LNCAP (cell line): Measurements from ENCODE around the gene CMA1.
A peak's percentile ranks its signal among the peaks of the same experiment; 100 is the strongest.

Experiments used
- TF ChIP-seq, protein P1 (sequence below): fragments of 450-650 bp; IDR thresholded peaks from 2 replicates; pipeline ENCODE4 v1.5.1; 2017; ENCODE audit warnings: mild to moderate bottlenecking

Gene CMA1

DNA sequence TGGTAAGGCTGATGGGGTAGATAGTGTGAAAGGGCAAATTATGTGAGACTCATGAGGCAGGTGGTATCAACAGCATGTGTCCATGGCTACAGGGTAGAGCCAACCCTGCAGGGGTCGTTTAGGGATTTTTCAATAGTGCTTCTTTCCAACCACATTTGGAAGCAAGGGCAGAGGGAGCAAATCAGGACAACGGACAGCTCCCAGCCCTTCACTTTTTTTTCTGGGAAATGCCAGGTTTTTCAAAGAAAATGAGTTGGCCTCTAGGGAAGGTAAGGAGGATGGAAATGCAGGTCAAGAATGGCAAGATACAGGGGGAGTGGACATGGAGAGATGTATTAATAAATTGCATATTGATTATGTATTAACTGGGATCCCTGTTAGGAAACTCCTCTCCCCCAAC, 4.9 kb upstream of the CMA1 start:
- TF ChIP-seq, protein P1, sequence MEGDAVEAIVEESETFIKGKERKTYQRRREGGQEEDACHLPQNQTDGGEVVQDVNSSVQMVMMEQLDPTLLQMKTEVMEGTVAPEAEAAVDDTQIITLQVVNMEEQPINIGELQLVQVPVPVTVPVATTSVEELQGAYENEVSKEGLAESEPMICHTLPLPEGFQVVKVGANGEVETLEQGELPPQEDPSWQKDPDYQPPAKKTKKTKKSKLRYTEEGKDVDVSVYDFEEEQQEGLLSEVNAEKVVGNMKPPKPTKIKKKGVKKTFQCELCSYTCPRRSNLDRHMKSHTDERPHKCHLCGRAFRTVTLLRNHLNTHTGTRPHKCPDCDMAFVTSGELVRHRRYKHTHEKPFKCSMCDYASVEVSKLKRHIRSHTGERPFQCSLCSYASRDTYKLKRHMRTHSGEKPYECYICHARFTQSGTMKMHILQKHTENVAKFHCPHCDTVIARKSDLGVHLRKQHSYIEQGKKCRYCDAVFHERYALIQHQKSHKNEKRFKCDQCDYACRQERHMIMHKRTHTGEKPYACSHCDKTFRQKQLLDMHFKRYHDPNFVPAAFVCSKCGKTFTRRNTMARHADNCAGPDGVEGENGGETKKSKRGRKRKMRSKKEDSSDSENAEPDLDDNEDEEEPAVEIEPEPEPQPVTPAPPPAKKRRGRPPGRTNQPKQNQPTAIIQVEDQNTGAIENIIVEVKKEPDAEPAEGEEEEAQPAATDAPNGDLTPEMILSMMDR, result no peak

DNA sequence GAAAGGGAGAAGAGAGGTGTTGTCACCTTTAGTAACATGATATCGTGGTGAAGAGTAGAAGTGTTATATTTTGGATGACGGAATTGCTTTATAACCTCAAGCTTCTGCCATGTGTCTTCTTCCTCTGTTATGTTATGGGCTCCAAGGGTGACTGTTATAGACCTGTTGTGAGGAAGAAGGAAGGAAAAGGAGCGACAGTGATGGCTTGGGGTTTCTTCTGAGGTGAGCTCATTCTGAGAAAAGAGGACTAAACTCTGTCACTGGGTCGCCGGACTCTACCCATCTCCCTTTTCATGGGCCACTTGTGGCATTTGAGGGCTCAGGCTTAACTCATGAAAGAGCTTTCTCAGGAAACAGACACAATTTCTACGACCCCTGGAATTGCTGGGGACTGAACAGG, 1.6 kb downstream of the CMA1 start:
- TF ChIP-seq, protein P1, result no peak

DNA sequence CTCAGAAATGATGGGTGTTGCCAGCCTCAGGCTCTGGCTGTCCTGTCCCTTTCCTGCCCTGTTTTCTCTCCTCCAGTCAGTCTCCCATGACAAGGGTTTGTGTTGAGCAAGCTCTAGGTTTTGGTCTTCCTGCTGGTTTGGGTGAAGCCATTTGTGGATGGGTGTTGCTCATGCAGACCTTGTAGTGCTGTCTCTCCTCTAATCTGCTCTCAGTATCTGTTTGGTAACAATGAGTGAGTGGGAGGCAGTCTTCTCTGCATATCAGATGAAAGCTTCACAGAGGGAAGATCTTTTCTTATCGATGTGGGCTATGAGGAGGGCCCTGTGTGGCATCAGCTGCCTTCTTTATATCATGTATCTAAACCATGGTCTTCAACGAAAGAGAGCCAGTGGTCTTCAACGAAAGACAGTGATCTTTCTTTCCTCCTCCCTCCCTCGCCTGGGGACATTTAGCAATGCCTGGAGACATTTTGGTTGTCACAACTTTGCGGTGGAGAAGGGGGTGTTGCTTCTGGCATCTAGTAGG, 3.6 kb downstream of the CMA1 start:
- TF ChIP-seq, protein P1, result no peak

DNA sequence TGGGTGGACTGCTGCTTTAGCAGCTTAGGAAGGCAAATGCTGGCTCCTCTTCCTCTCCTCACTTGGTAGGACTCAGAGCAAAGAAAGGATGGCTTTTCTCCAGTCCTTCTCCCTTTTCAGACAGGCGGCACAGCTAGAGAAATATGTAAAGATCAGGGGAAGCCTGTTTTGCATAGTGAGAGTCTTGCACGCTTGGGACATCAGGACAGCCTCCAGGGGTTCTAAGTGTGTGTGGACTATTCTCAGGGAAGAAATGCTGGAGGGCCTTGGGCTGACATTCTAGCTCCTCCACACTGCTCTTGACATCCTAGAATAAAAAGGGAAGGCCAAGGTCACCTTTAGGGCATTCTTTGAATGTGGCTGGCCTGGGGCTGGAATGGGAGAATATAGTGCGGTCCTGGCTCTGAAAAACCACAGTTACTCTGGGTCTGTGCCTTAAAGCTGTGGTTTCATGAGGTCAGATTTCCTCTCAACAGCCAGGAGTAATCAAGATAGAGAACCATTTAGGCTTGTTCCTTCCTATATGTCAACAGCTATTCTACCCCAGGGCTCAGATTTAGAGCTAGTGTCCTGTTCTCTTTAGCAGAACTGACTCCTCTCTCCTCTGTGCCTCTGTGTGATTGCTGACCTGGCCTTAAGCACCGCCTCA, 24.3 kb downstream of the CMA1 start:
- TF ChIP-seq, protein P1, result no peak

DNA sequence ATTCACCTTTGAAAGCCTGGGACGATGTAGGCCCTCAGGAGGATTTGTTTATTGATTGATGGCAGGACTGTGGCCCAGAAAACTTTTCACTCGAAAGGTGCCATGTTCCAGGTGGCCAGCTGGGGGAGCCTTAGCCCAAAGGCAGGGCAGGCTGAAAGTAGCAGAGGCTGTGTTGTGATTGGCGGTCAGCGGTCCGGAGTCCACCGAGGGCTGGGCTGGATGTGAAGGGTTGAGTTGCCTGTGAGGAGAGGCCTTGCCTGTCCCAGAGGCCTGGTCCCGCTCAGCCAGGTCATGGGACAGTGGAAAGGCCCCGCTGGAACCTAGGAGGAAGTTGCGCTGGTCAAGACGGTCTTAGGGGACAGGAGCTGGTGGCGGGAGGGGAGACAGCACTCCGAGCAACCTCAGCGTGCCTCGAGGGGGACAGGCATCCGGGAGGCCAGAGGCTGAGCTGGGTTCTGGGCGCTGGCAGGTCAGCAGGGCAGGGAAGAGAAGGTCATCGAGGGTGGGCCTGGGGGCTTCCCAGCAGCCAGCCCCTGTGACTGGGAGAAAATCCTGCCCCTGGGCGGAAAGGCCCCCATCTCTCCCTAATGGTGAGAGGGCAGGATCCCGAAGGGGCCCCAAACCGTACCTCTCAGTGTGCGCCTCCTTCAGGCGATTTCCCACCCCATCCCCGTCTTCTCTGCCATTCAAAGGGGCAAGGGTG, 26.3 kb downstream of the CMA1 start:
- TF ChIP-seq, protein P1, result peak; percentile 80

DNA sequence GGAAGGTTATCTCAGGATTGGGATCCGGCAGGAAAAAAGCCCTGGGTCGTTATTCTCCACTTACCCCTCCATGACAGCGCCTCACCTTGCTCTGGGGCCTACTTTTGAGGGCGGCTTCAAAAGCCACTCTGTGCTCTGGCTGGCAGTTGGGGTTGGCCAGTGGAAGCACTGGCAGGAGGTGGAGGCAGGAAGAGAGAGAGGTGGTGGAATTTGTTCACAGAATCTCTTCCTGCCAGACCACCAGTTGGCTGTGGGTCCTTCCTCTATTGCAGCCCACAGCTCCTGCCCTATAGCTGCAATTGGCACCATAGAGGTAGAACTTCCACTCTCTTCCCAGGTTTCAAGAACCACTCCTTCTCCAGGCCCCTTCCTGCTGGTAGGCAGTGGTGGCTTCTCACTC, 32.8 kb downstream of the CMA1 start:
- TF ChIP-seq, protein P1, result no peak

DNA sequence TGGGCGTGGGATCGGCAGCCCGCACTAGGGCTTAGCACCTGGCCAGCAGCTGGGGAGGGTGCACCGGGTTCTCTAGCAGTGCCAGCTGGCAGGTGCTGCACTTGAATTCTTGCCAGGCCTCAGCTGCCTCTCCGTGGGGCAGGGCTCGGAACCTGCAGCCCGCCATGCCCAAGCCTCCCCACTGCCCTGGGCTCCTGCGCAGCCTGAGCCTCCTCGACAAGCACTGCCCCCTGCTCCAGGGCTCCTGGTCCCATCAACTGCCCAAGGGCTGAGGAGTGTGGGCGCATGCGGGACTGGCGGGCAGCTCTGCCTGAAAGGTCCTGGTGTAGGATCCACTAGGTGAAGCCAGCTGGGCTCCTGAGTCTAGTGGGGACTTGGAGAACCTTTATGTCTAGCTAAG, 34.9 kb downstream of the CMA1 start:
- TF ChIP-seq, protein P1, result no peak
